Neural cell (in vitro differentiated cells): ENCODE results near the gene OLIG2. TPM values are rescaled to one million over a fixed set of nuclear protein-coding genes. Genes with fewer than 3 reads are reported as not detected.

ENCODE experiments used
- H2AFZ ChIP-seq: fragments of 200-600, 300-800 bp; sonication (generic), shearing (Covaris generic); 2 replicates; pipeline ENCODE4 v1.6.0; 2014; ENCODE audit warnings: low read depth, mild to moderate bottlenecking, antibody characterized with exemption, low read length, moderate library complexity
- H3F3A ChIP-seq: fragments of 200-600 bp; shearing (Covaris generic); 2 replicates; pipeline ENCODE4 v1.6.1; 2016; ENCODE audit warnings: mild to moderate bottlenecking, moderate library complexity, mixed read lengths, antibody characterized with exemption, low read length; ENCODE audit not compliant: insufficient read depth, poor library complexity, severe bottlenecking
- H3K27ac ChIP-seq: fragments of 200-600, 300-800 bp; sonication (generic), shearing (Covaris generic); 2 replicates; pipeline ENCODE4 v1.5.1; 2014; ENCODE audit warnings: mild to moderate bottlenecking, low read length, moderate library complexity
- H3K27me3 ChIP-seq: fragments of 300-800, 200-600 bp; sonication (generic), shearing (Covaris generic); 2 replicates; pipeline ENCODE4 v1.6.0; 2014; ENCODE audit warnings: mild to moderate bottlenecking, low read depth, low read length, moderate library complexity; ENCODE audit not compliant: insufficient read depth
- H3K36me3 ChIP-seq: fragments of 300-800, 200-600 bp; sonication (generic), shearing (Covaris generic); 2 replicates; pipeline ENCODE4 v1.5.1; 2014; ENCODE audit warnings: mild to moderate bottlenecking, antibody characterized with exemption, low read length, moderate library complexity; ENCODE audit not compliant: insufficient read depth
- H3K4me2 ChIP-seq: fragments of 300-800, 200-600 bp; sonication (generic), shearing (Covaris generic); 2 replicates; pipeline ENCODE4 v1.6.0; 2014; ENCODE audit warnings: mild to moderate bottlenecking, low read length
- H3K4me3 ChIP-seq: fragments of 300-800, 200-600 bp; sonication (generic), shearing (Covaris generic); 2 replicates; pipeline ENCODE4 v1.5.1; 2014; ENCODE audit warnings: mild to moderate bottlenecking, low read length, moderate library complexity
- H3K79me2 ChIP-seq: fragments of 200-600 bp; shearing (Covaris generic); replicated peaks from 2 replicates; pipeline ENCODE4 v1.6.0; 2014; ENCODE audit warnings: mild to moderate bottlenecking, low read length, moderate library complexity; ENCODE audit not compliant: insufficient read depth
- H3K9ac ChIP-seq: fragments of 300-800, 200-600 bp; sonication (generic), shearing (Covaris generic); 2 replicates; pipeline ENCODE4 v1.6.1; 2016; ENCODE audit warnings: mild to moderate bottlenecking, low read length, mixed read lengths
- H3K9me2 ChIP-seq: fragments of 200-600 bp; shearing (Covaris generic); 2 replicates; pipeline ENCODE4 v1.6.1; 2016; ENCODE audit warnings: mild to moderate bottlenecking, low read length, mixed read lengths; ENCODE audit not compliant: insufficient read depth
- H3K9me3 ChIP-seq: fragments of 200-600, 300-800 bp; sonication (generic), shearing (Covaris generic); 2 replicates; pipeline ENCODE4 v1.6.1; 2016; ENCODE audit warnings: mild to moderate bottlenecking, mixed run types, low read length, moderate library complexity, mixed read lengths
- H4K20me1 ChIP-seq: fragments of 200-600 bp; shearing (Covaris generic); 2 replicates; pipeline ENCODE4 v1.6.1; 2016; ENCODE audit warnings: mild to moderate bottlenecking, mixed run types; ENCODE audit not compliant: insufficient read depth
- EP300 ChIP-seq: fragments of 450-650 bp; conservative IDR thresholded peaks from 2 replicates; pipeline ENCODE4 v1.6.1; 2014; ENCODE audit warnings: antibody characterized with exemption, mild to moderate bottlenecking, moderate library complexity; ENCODE audit not compliant: poor library complexity, severe bottlenecking
- EZH2 ChIP-seq: fragments of 200-600, 300-800 bp; shearing (Covaris generic), sonication (generic); IDR thresholded peaks from 2 replicates; pipeline ENCODE4 v1.6.1; 2014; ENCODE audit warnings: antibody characterized with exemption, low read length, borderline replicate concordance, mild to moderate bottlenecking; ENCODE audit not compliant: insufficient read depth, poor library complexity, severe bottlenecking
- MXI1 ChIP-seq: fragments of 450-650 bp; conservative IDR thresholded peaks from 2 replicates; pipeline ENCODE4 v1.6.1; 2014; ENCODE audit warnings: antibody characterized with exemption, mild to moderate bottlenecking; ENCODE audit not compliant: poor library complexity, severe bottlenecking
- POLR2AphosphoS5 ChIP-seq: IDR thresholded peaks from 2 replicates; pipeline ENCODE4 v1.6.1; 2012
- RAD21 ChIP-seq: fragments of 450-650 bp; conservative IDR thresholded peaks from 2 replicates; pipeline ENCODE4 v1.6.1; 2014; ENCODE audit warnings: antibody characterized with exemption, mild to moderate bottlenecking, moderate library complexity
- SMC3 ChIP-seq: fragments of 450-650 bp; conservative IDR thresholded peaks from 2 replicates; pipeline ENCODE4 v1.6.1; 2014; ENCODE audit warnings: antibody characterized with exemption, mild to moderate bottlenecking, moderate library complexity; ENCODE audit not compliant: poor library complexity
- TAF1 ChIP-seq: IDR thresholded peaks from 2 replicates; pipeline ENCODE4 v1.6.1; 2012; ENCODE audit warnings: low read depth
- polyA plus RNA-seq: library from polyadenylated mRNA; depleted of rRNA; stranded (reverse); fragments of >200 nt; gene quantifications from 2 replicates; pipeline ENCODE4 v1.2.3, GENCODE V29; 2014
- TF ChIP-seq, protein P1 (sequence below): fragments of 450-650 bp; IDR thresholded peaks from 2 replicates; pipeline ENCODE4 v1.5.1; 2014; ENCODE audit warnings: antibody characterized with exemption, mild to moderate bottlenecking, moderate library complexity; ENCODE audit not compliant: poor library complexity, severe bottlenecking
- TF ChIP-seq, protein P2 (sequence below): IDR thresholded peaks from 2 replicates; pipeline ENCODE4 v1.6.1; 2012; ENCODE audit warnings: borderline replicate concordance

OLIG2 gene
- polyA plus RNA-seq, 1 donor from 2014 or later, result 0.90 TPM

DNA sequence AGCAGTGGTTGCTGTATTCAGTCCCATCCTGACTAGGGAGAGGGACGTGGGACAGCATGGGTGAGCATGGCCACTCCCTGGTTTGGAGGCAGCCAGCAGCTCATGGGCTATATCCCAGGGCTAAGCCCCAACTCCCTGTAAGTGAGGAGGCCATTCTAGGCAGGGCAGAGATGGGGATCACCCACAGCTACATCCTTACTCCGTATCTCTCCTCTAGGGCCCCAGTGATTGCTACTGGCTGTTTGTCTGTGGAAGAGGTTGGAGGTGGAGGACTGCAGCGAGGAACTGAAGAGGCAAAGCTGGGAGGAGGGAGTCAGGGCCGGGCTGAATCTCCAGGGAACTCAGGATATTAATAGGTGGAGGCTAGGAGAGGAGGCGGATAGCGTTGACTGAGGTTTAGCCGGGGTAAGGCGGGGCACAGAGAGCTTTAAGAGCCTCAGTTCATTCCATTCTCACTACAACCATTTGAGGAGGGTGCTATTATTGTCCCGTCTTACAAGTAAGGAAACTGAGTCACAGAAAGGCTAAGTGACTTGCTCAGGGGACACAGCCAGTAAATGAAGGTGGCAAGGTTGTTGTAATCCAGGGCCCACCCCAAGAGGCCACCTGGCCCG is 6.8 kb downstream of the OLIG2 start:
- Histone ChIP-seq H3K79me2 (no peaks in the 10 kb centered on the region), H4K20me1 (no peaks in the 10 kb centered on the region), H3K4me3 (no peak overlapping the region), H3K27ac (no peak overlapping the region), H3K9ac (no peak overlapping the region), H3K27me3 (peaks cover 91% of the 10 kb centered on the region), H3K9me3 (no peaks in the 10 kb centered on the region), H3K9me2 (no peaks in the 10 kb centered on the region), H3F3A (no peaks in the 10 kb centered on the region), H3K4me2 (no peak overlapping the region), H3K36me3 (no peaks in the 10 kb centered on the region), H2AFZ (no peak overlapping the region)
- TF ChIP-seq RAD21 (no peak), POLR2AphosphoS5 (no peak), SMC3 (no peak), EZH2 (no peak), TAF1 (no peak), EP300 (no peak), MXI1 (no peak)
- TF ChIP-seq, protein P1, sequence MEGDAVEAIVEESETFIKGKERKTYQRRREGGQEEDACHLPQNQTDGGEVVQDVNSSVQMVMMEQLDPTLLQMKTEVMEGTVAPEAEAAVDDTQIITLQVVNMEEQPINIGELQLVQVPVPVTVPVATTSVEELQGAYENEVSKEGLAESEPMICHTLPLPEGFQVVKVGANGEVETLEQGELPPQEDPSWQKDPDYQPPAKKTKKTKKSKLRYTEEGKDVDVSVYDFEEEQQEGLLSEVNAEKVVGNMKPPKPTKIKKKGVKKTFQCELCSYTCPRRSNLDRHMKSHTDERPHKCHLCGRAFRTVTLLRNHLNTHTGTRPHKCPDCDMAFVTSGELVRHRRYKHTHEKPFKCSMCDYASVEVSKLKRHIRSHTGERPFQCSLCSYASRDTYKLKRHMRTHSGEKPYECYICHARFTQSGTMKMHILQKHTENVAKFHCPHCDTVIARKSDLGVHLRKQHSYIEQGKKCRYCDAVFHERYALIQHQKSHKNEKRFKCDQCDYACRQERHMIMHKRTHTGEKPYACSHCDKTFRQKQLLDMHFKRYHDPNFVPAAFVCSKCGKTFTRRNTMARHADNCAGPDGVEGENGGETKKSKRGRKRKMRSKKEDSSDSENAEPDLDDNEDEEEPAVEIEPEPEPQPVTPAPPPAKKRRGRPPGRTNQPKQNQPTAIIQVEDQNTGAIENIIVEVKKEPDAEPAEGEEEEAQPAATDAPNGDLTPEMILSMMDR, result no peak
- TF ChIP-seq, protein P2, sequence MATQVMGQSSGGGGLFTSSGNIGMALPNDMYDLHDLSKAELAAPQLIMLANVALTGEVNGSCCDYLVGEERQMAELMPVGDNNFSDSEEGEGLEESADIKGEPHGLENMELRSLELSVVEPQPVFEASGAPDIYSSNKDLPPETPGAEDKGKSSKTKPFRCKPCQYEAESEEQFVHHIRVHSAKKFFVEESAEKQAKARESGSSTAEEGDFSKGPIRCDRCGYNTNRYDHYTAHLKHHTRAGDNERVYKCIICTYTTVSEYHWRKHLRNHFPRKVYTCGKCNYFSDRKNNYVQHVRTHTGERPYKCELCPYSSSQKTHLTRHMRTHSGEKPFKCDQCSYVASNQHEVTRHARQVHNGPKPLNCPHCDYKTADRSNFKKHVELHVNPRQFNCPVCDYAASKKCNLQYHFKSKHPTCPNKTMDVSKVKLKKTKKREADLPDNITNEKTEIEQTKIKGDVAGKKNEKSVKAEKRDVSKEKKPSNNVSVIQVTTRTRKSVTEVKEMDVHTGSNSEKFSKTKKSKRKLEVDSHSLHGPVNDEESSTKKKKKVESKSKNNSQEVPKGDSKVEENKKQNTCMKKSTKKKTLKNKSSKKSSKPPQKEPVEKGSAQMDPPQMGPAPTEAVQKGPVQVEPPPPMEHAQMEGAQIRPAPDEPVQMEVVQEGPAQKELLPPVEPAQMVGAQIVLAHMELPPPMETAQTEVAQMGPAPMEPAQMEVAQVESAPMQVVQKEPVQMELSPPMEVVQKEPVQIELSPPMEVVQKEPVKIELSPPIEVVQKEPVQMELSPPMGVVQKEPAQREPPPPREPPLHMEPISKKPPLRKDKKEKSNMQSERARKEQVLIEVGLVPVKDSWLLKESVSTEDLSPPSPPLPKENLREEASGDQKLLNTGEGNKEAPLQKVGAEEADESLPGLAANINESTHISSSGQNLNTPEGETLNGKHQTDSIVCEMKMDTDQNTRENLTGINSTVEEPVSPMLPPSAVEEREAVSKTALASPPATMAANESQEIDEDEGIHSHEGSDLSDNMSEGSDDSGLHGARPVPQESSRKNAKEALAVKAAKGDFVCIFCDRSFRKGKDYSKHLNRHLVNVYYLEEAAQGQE, result no peak

DNA sequence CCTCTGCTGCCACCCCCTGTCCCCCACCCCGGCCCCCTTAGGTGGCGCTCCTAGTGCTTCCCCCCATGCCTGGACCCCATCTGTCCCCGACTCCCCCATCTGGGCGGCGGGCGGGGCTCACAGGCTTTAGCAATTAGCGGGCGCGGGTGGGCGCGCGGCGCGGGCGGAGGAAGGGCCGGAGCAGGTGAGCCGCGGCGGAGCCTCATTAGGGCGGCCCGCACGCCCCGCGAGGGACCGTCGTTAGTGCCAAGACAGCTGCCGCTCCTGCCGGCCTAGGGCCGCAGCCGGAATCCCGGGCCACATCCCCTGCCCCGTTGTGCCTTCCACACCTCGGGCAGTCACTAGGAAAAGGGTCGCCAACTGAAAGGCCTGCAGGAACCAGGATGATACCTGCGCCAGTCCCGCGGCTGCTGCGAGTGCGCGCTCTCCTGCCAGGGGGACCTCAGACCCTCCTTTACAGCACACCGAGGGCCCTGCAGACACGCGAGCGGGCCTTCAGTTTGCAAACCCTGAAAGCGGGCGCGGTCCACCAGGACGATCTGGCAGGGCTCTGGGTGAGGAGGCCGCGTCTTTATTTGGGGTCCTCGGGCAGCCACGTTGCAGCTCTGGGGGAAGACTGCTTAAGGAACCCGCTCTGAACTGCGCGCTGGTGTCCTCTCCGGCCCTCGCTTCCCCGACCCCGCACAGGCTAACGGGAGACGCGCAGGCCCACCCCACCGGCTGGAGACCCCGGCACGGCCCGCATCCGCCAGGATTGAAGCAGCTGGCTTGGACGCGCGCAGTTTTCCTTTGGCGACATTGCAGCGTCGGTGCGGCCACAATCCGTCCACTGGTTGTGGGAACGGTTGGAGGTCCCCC is 7.6 kb downstream of the OLIG2 start:
- TF ChIP-seq, protein P1, result no peak
- TF ChIP-seq SMC3 (no peak), EZH2 (peak; percentile 39), RAD21 (no peak), MXI1 (no peak), POLR2AphosphoS5 (no peak)
- TF ChIP-seq, protein P2, result no peak
- H4K20me1 ChIP-seq, result no peaks in the 10 kb centered on the region

More for the DNA sequence above, 7.6 kb downstream of the OLIG2 start:
- H3K9me3 ChIP-seq, result no peaks in the 10 kb centered on the region
- no peaks in the 10 kb centered on the region for H3K36me3 ChIP-seq
- no peak overlapping the region for H2AFZ ChIP-seq
- H3K9me2 ChIP-seq, result no peaks in the 10 kb centered on the region
- H3K27me3 ChIP-seq, result peaks cover 83% of the 10 kb centered on the region
- H3K4me2 ChIP-seq, result no peak overlapping the region
- H3K9ac ChIP-seq, result no peak overlapping the region
- H3F3A ChIP-seq, result no peaks in the 10 kb centered on the region
- H3K79me2 ChIP-seq, result no peaks in the 10 kb centered on the region
- no peak overlapping the region for H3K27ac ChIP-seq
- H3K4me3 ChIP-seq, result peak overlapping the region; percentile 41
